K562 (cell line): Measurements from ENCODE around the gene SLC28A1. TPM values are rescaled to one million over a fixed set of nuclear protein-coding genes. Genes with fewer than 3 reads are reported as not detected.

ENCODE experiments used
- BCL6 ChIP-seq: fragments of 250-450 bp; sonication (Bioruptor Pico); IDR thresholded peaks from 2 replicates; pipeline ENCODE4 v1.4.0; 2020
- BCLAF1 ChIP-seq, 2 experiments: fragments of 450-650 bp in 1 of 2; IDR thresholded peaks; 2 replicates each; pipeline ENCODE4 v1.6.1; 2011 to 2017; ENCODE audit warnings: low read depth in 2 of 2, antibody characterized with exemption in 1 of 2, borderline replicate concordance in 1 of 2, low read length in 1 of 2, mild to moderate bottlenecking in 1 of 2, mixed read lengths in 1 of 2; ENCODE audit not compliant: control insufficient read depth in 1 of 2
- CBX1 ChIP-seq: sonication (generic); IDR thresholded peaks from 2 replicates; pipeline ENCODE4 v1.6.1; 2016; ENCODE audit warnings: antibody characterized with exemption, low read depth, mild to moderate bottlenecking
- HIVEP1 ChIP-seq: fragments of 250-450 bp; sonication (Bioruptor Pico); IDR thresholded peaks from 2 replicates; pipeline ENCODE4 v1.4.0; 2020; ENCODE audit warnings: mild to moderate bottlenecking
- HSF4 ChIP-seq: fragments of 250-450 bp; sonication (Bioruptor Pico); IDR thresholded peaks from 2 replicates; pipeline ENCODE4 v2.1.2; 2022; ENCODE audit warnings: mild to moderate bottlenecking, moderate library complexity, borderline replicate concordance
- KAT7 ChIP-seq: sonication (generic); formaldehyde crosslinking; IDR thresholded peaks from 2 replicates; pipeline ENCODE4 v1.8.0; 2022; ENCODE audit warnings: missing genetic modification reagents, mild to moderate bottlenecking, borderline replicate concordance
- MED1 ChIP-seq: sonication (generic); formaldehyde crosslinking; IDR thresholded peaks from 2 replicates; pipeline ENCODE4 v1.8.1; 2023; ENCODE audit warnings: missing genetic modification reagents, borderline replicate concordance
- MTF1 ChIP-seq: fragments of 250-450 bp; sonication (Bioruptor Pico); IDR thresholded peaks from 2 replicates; pipeline ENCODE4 v1.9.0; 2021; ENCODE audit warnings: moderate library complexity, mild to moderate bottlenecking, inconsistent platforms, borderline replicate concordance
- RNF2 ChIP-seq: sonication (generic); IDR thresholded peaks from 2 replicates; pipeline ENCODE4 v1.6.1; 2016
- RUNX1 ChIP-seq: sonication (generic); IDR thresholded peaks from 2 replicates; pipeline ENCODE4 v1.6.1; 2016; ENCODE audit warnings: antibody characterized with exemption, low read depth
- SLC30A9 ChIP-seq: fragments of 250-450 bp; sonication (Bioruptor Pico); IDR thresholded peaks from 2 replicates; pipeline ENCODE4 v1.8.0; 2022; ENCODE audit warnings: mild to moderate bottlenecking, moderate library complexity
- SMAD3 ChIP-seq: fragments of 450-650 bp; formaldehyde crosslinking; conservative IDR thresholded peaks from 2 replicates; pipeline ENCODE4 v1.4.0; 2020; ENCODE audit warnings: mild to moderate bottlenecking
- SPI1 ChIP-seq: IDR thresholded peaks from 2 replicates; pipeline ENCODE4 v1.6.1; 2011; ENCODE audit warnings: low read depth, low read length, control low read depth, borderline replicate concordance
- ZFP36 ChIP-seq: fragments of 150-350 bp; IDR thresholded peaks from 2 replicates; pipeline ENCODE4 v1.6.1; 2018; ENCODE audit warnings: low read length, low read depth; ENCODE audit not compliant: partially characterized antibody
- ZNF217 ChIP-seq: sonication (generic); formaldehyde crosslinking; IDR thresholded peaks from 2 replicates; pipeline ENCODE4 v1.8.0; 2022; ENCODE audit warnings: mild to moderate bottlenecking, missing genetic modification reagents
- ZNF277 ChIP-seq: fragments of 250-450 bp; sonication (Bioruptor Pico); IDR thresholded peaks from 2 replicates; pipeline ENCODE4 v1.8.0; 2022; ENCODE audit warnings: inconsistent platforms, mild to moderate bottlenecking, moderate library complexity, borderline replicate concordance
- ZNF316 ChIP-seq: fragments of 450-650 bp; IDR thresholded peaks from 2 replicates; pipeline ENCODE4 v1.6.1; 2016
- ZNF324 ChIP-seq: fragments of 250-450 bp; sonication (Bioruptor Pico); IDR thresholded peaks from 2 replicates; pipeline ENCODE4 v1.4.0; 2020; ENCODE audit warnings: mild to moderate bottlenecking
- ZNF384 ChIP-seq: IDR thresholded peaks from 2 replicates; pipeline ENCODE4 v1.6.1; 2012; ENCODE audit warnings: low read depth, low read length, improper control_type of control experiment
- polyA plus RNA-seq, 8 experiments: library from polyadenylated mRNA; depleted of rRNA in 4 of 8; stranded (reverse) in 5 of 8; unstranded in 3 of 8; fragments of >200 nt; fragmentation: Nextera tagmentation in 2 of 8; fragmentation: Illumina TruSeq in 1 of 8; extraction: Ambion mirVana in 2 of 8; extraction: Trizol in 1 of 8; gene quantifications; 2 replicates each; pipeline versions ENCODE4 v1.2.1 to v1.2.3, GENCODE V29; 2011 to 2014; ENCODE audit warnings: inconsistent platforms in 1 of 8, missing spikeins in 1 of 8
- total RNA-seq, 7 experiments: library from RNA; depleted of rRNA in 6 of 7; stranded (reverse); fragments of >200 nt in 6 of 7; fragmentation: Illumina TruSeq in 2 of 7; extraction: Trizol in 2 of 7; gene quantifications; 2 replicates each; pipeline versions ENCODE4 v1.2.1 to v1.2.3, GENCODE V29; 2011 to 2021; ENCODE audit warnings: low replicate concordance in 1 of 7
- TF ChIP-seq, protein P1 (sequence below), 2 experiments: IDR thresholded peaks; 2 replicates each; pipeline ENCODE4 v1.6.1; 2012; ENCODE audit warnings: improper control_type of control experiment in 2 of 2, low read depth in 2 of 2, low read length in 2 of 2, borderline replicate concordance in 1 of 2
- TF ChIP-seq, protein P2 (sequence below): IDR thresholded peaks from 2 replicates; pipeline ENCODE4 v1.6.1; 2011; ENCODE audit not compliant: insufficient read length; ENCODE audit errors: extremely low read depth

Gene SLC28A1
- total and polyA plus RNA-seq, 9 of the 15 experiments (the other 6 are each of a cell fraction or from before 2014, with no cell fraction given) = 0.04 TPM; not detected in 8

GRCh38 chr15:84955089-84955848 lies 70.8 kb downstream of the SLC28A1 start (continued):
- TF ChIP-seq, protein P1, sequence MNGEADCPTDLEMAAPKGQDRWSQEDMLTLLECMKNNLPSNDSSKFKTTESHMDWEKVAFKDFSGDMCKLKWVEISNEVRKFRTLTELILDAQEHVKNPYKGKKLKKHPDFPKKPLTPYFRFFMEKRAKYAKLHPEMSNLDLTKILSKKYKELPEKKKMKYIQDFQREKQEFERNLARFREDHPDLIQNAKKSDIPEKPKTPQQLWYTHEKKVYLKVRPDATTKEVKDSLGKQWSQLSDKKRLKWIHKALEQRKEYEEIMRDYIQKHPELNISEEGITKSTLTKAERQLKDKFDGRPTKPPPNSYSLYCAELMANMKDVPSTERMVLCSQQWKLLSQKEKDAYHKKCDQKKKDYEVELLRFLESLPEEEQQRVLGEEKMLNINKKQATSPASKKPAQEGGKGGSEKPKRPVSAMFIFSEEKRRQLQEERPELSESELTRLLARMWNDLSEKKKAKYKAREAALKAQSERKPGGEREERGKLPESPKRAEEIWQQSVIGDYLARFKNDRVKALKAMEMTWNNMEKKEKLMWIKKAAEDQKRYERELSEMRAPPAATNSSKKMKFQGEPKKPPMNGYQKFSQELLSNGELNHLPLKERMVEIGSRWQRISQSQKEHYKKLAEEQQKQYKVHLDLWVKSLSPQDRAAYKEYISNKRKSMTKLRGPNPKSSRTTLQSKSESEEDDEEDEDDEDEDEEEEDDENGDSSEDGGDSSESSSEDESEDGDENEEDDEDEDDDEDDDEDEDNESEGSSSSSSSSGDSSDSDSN (IDR thresholded peaks at IDR 0.05; ENCODE audit: borderline replicate concordance in 1 of 2, low read depth in 2 of 2, low read length in 2 of 2) = no peak
- no peak for TF ChIP-seq MTF1
- no peak for TF ChIP-seq HIVEP1 (CRISPR knock-in tag)
- TF ChIP-seq BCLAF1 (IDR thresholded peaks at IDR 0.05; ENCODE audit: borderline replicate concordance in 1 of 2, control insufficient read depth in 1 of 2, low read depth in 2 of 2, low read length in 1 of 2) = no peak
- TF ChIP-seq ZNF384 = 0 out of 2 replicates have a peak, but pooled peaks have one; percentile 13
- peak; percentile 6 for TF ChIP-seq ZFP36
- TF ChIP-seq ZNF277 (CRISPR knock-in tag) = no peak
- TF ChIP-seq, protein P2, sequence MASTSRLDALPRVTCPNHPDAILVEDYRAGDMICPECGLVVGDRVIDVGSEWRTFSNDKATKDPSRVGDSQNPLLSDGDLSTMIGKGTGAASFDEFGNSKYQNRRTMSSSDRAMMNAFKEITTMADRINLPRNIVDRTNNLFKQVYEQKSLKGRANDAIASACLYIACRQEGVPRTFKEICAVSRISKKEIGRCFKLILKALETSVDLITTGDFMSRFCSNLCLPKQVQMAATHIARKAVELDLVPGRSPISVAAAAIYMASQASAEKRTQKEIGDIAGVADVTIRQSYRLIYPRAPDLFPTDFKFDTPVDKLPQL = no peak
- TF ChIP-seq SPI1 = peak; percentile 71
- TF ChIP-seq ZNF217 (CRISPR knock-in tag) = no peak
- no peak for TF ChIP-seq ZNF324 (CRISPR knock-in tag)
- no peak for TF ChIP-seq SMAD3 (CRISPR knock-in tag)
- TF ChIP-seq RNF2 = no peak
- TF ChIP-seq MED1 (CRISPR knock-in tag) = no peak
- TF ChIP-seq SLC30A9 (CRISPR knock-in tag) = no peak
- TF ChIP-seq CBX1 = no peak
- peak; percentile 90 for TF ChIP-seq ZNF316
- TF ChIP-seq KAT7 (CRISPR knock-in tag) = no peak
- TF ChIP-seq BCL6 (CRISPR knock-in tag) = no peak
- no peak for TF ChIP-seq RUNX1
- TF ChIP-seq HSF4 (CRISPR knock-in tag) = no peak
